Tibial artery (tissue), 4 donors: Measurements from ENCODE around the gene CREB5.

Experiments used
- DNase-seq, 2 donors: peaks; one replicate each; pipeline ENCODE4 v3.0.0-alpha.2; 2019
- H3K27ac ChIP-seq, 2 donors: fragments of 200-600 bp; sonication (generic) in 1 of 2; 1 replicate in 1 of 2; 2 replicates in 1 of 2; pipeline ENCODE4 v1.5.1; 2018 to 2019; ENCODE audit warnings: mild to moderate bottlenecking in 1 of 2
- H3K27me3 ChIP-seq, 2 donors: fragments of 200-600 bp; sonication (generic) in 1 of 2; one replicate each; pipeline versions ENCODE4 v1.5.1 to v1.6.0; 2016 to 2019
- H3K36me3 ChIP-seq, 3 donors: fragments of 200-600 bp; sonication (generic) in 2 of 3; one replicate each; pipeline ENCODE4 v1.5.1; 2016 to 2019; ENCODE audit warnings: mild to moderate bottlenecking in 2 of 3
- H3K4me1 ChIP-seq, 4 donors: fragments of 200-600 bp; sonication (generic) in 2 of 4; 1 replicate in 3 of 4; 2 replicates in 1 of 4; pipeline ENCODE4 v1.5.1; 2016 to 2019
- H3K4me3 ChIP-seq, 2 donors: fragments of 200-600 bp; sonication (generic) in 1 of 2; 1 replicate in 1 of 2; 2 replicates in 1 of 2; pipeline ENCODE4 v1.5.1; 2018 to 2019; ENCODE audit warnings: mild to moderate bottlenecking in 2 of 2
- H3K9me3 ChIP-seq, 3 donors: fragments of 200-600 bp; sonication (generic) in 1 of 3; one replicate each; pipeline ENCODE4 v1.5.1; 2016 to 2019
- intact Hi-C: fragments of 100-400 bp; cut with DNase I; formaldehyde crosslinking; loops from one replicate; pipeline ENCODE4 v1.15.0; 2023; ENCODE audit warnings: low total_unique reads
- TF ChIP-seq, protein P1 (sequence below), 2 experiments: fragments of 200-600 bp in 1 of 2; fragments of 450-650 bp in 1 of 2; IDR thresholded peaks; one replicate each; pipeline ENCODE4 v1.5.1; 2017 to 2019; ENCODE audit warnings: antibody characterized with exemption in 2 of 2, mild to moderate bottlenecking in 1 of 2, moderate library complexity in 1 of 2

CREB5 gene

DNA sequence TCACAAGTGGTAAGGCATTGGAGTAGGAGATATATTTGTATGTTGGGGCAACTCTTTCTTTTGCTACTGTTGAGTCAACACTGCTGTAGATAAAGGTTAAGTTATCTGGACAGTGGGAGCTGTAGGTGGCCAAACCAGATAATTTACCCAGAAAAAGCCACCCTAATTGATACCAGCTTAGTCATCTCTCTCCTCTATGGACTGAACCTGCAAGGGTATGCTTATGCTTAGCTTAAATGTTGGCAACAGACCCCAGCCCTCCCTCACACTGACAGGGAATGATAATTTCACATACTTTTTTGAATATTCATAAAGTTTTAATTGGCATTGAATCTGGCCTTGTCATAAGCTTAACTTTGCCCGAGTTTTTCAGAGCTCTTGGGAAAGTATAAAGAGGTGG is 66.3 kb downstream of the CREB5 start:
- intact Hi-C loops, result no loop called here
- Histone ChIP-seq H3K36me3 (no peaks in the 10 kb centered on the region), H3K4me1 (peaks cover 0 to 7% (median 0%) of the 10 kb centered on the region in 4 donors), H3K9me3 (no peaks in the 10 kb centered on the region), H3K27ac (no peak overlapping the region), H3K4me3 (no peak overlapping the region), H3K27me3 (no peaks in the 10 kb centered on the region)
- no peak for DNase-seq
- TF ChIP-seq, protein P1, sequence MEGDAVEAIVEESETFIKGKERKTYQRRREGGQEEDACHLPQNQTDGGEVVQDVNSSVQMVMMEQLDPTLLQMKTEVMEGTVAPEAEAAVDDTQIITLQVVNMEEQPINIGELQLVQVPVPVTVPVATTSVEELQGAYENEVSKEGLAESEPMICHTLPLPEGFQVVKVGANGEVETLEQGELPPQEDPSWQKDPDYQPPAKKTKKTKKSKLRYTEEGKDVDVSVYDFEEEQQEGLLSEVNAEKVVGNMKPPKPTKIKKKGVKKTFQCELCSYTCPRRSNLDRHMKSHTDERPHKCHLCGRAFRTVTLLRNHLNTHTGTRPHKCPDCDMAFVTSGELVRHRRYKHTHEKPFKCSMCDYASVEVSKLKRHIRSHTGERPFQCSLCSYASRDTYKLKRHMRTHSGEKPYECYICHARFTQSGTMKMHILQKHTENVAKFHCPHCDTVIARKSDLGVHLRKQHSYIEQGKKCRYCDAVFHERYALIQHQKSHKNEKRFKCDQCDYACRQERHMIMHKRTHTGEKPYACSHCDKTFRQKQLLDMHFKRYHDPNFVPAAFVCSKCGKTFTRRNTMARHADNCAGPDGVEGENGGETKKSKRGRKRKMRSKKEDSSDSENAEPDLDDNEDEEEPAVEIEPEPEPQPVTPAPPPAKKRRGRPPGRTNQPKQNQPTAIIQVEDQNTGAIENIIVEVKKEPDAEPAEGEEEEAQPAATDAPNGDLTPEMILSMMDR (IDR thresholded peaks at IDR 0.05), result no peak

DNA sequence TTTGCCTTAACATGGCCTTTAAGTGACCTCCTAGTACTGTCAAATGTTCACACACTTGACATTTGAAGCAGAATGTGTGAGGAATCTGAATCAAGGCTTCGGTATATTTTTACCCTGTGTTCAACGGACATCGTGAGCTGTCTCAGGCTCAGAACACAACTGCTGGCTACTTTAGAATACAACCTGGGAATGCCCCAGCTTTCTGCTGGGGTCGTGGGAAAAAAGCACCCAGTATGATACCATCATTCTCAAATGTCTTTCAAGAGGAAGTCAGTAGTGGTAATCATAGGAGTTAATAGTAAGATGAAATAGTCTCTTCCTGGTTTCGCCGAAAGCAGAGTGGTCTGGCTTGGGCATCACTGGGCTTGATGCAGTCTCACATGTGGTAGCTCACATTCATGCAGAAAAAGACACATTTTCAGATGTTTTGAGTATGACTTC is 67.2 kb downstream of the CREB5 start:
- Histone ChIP-seq H3K4me1 (no peaks in the 10 kb centered on the region), H3K9me3 (no peaks in the 10 kb centered on the region)

DNA sequence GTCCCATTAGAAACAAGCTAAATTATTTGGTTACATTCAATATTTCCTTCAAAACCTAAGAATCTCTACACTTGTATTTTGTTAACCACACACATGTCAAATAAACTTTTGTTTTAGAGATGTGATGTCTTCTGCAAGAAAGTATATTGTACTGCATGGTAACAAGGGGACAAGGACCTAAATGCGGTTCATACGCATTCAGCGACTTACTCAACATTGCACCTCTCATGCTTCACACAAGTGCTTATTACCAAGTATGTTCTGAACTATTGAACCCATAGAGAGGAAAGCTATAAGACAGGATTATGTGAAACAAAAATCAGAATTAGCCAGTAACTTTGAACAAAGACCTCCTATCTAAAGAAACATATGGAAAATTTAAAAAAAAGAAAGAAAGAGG is 68.3 kb downstream of the CREB5 start:
- Histone ChIP-seq H3K36me3 (no peaks in the 10 kb centered on the region), H3K27ac (no peak overlapping the region), H3K27me3 (no peaks in the 10 kb centered on the region), H3K4me1 (no peaks in the 10 kb centered on the region), H3K4me3 (no peak overlapping the region), H3K9me3 (no peaks in the 10 kb centered on the region)
- intact Hi-C loops, result no loop called here
- TF ChIP-seq, protein P1 (IDR thresholded peaks at IDR 0.05), result no peak
- DNase-seq, result no peak

More for the DNA sequence above, 67.2 kb downstream of the CREB5 start:
- Histone ChIP-seq H3K36me3 (no peaks in the 10 kb centered on the region), H3K4me3 (no peak overlapping the region), H3K27ac (no peak overlapping the region), H3K27me3 (no peaks in the 10 kb centered on the region)
- no peak for DNase-seq
- TF ChIP-seq, protein P1 (IDR thresholded peaks at IDR 0.05), result no peak
- intact Hi-C loops, result no loop called here

GRCh38 chr7:28481091-28481926 is 69.0 kb downstream of the CREB5 start:
- intact Hi-C loops, result no loop called here

DNA sequence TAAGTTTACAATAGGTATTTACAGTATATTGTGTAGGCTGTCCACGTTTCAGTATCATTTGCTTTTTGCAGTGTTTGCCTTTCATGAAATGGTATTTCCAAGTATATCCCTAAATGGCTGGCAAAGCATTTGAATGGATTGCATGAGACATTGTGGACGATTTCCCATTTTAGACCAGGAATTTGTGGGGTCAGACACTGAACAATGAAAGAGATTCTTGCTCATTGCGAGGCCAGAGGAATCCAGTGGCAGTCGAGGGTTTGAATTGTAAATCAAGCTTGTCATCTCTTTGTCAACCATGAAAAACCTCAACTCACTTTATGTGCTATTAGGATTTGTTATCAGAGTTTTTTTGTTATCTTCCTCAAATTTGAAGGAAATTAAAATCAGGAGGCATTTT is 70.8 kb downstream of the CREB5 start:
- Histone ChIP-seq H3K9me3 (no peaks in the 10 kb centered on the region), H3K27ac (no peak overlapping the region), H3K4me3 (no peak overlapping the region), H3K27me3 (no peaks in the 10 kb centered on the region), H3K36me3 (no peaks in the 10 kb centered on the region), H3K4me1 (no peaks in the 10 kb centered on the region)
- intact Hi-C loops, result no loop called here
- no peak for DNase-seq
- TF ChIP-seq, protein P1 (IDR thresholded peaks at IDR 0.05), result no peak

More at GRCh38 chr7:28481091-28481926, 69.0 kb downstream of the CREB5 start:
- H3K4me1 ChIP-seq, result no peaks in the 10 kb centered on the region
- no peak overlapping the region for H3K27ac ChIP-seq
- no peak for DNase-seq
- H3K9me3 ChIP-seq, result no peaks in the 10 kb centered on the region
- no peak overlapping the region for H3K4me3 ChIP-seq
- H3K27me3 ChIP-seq, result no peaks in the 10 kb centered on the region
- no peaks in the 10 kb centered on the region for H3K36me3 ChIP-seq
- TF ChIP-seq, protein P1 (IDR thresholded peaks at IDR 0.05), result no peak
